Keratinocyte (primary cell): ENCODE data around the gene RFPL1. TPM values are rescaled to one million over a fixed set of nuclear protein-coding genes. Genes with fewer than 3 reads are reported as not detected.

Source experiments
- DNase-seq: peaks from one replicate; pipeline ENCODE4 v3.0.0-alpha.2; 2011; ENCODE audit warnings: low read depth, missing footprints, low spot score
- FAIRE-seq: peaks from 2 replicates; lab custom pipeline; 2011; peaks lifted over from hg19 to GRCh38; lab: Jason Lieb, UNC
- H2AFZ ChIP-seq: 2 replicates; pipeline ENCODE4 v1.6.0; 2012; ENCODE audit warnings: low read length, control low read depth, inconsistent platforms; ENCODE audit not compliant: control insufficient read depth
- H3K27ac ChIP-seq: 2 replicates; pipeline ENCODE4 v1.5.1; 2011; ENCODE audit warnings: low read length; ENCODE audit not compliant: control insufficient read depth, insufficient read depth
- H3K27me3 ChIP-seq: 3 replicates; pipeline ENCODE4 v1.6.0; 2011; ENCODE audit warnings: low read length; ENCODE audit not compliant: control insufficient read depth, insufficient read depth; ENCODE audit errors: extremely low read depth
- H3K36me3 ChIP-seq, 2 experiments: 2 replicates in 1 of 2; 3 replicates in 1 of 2; pipeline ENCODE4 v1.5.1; 2011; ENCODE audit warnings: low read length in 2 of 2, mild to moderate bottlenecking in 1 of 2; ENCODE audit not compliant: control insufficient read depth in 2 of 2, insufficient read depth in 2 of 2; ENCODE audit errors: extremely low read depth in 1 of 2
- H3K4me1 ChIP-seq: 3 replicates; pipeline ENCODE4 v1.5.1; 2011; ENCODE audit warnings: low read length; ENCODE audit not compliant: control insufficient read depth, insufficient read depth; ENCODE audit errors: extremely low read depth
- H3K4me2 ChIP-seq: 3 replicates; pipeline ENCODE4 v1.6.0; 2011; ENCODE audit warnings: low read depth, low read length; ENCODE audit not compliant: control insufficient read depth, insufficient read depth; ENCODE audit errors: extremely low read depth
- H3K4me3 ChIP-seq, 3 experiments: fragments of 200-600 bp in 1 of 3; sonication (generic) in 1 of 3; 2 replicates in 2 of 3; 3 replicates in 1 of 3; pipeline ENCODE4 v1.5.1; 2011 to 2016; ENCODE audit warnings: low read length in 3 of 3, mild to moderate bottlenecking in 3 of 3, control low read depth in 2 of 3, inconsistent platforms in 1 of 3, low read depth in 1 of 3, mixed read lengths in 1 of 3, mixed run types in 1 of 3, moderate library complexity in 1 of 3; ENCODE audit not compliant: control insufficient read depth in 2 of 3, insufficient read depth in 2 of 3; ENCODE audit errors: extremely low read depth in 1 of 3
- H3K79me2 ChIP-seq: 2 replicates; pipeline ENCODE4 v1.6.0; 2012; ENCODE audit warnings: low read length; ENCODE audit not compliant: control insufficient read depth, insufficient read depth
- H3K9ac ChIP-seq: 3 replicates; pipeline ENCODE4 v1.6.0; 2011; ENCODE audit warnings: low read length; ENCODE audit not compliant: control insufficient read depth, insufficient read depth; ENCODE audit errors: extremely low read depth
- H3K9me1 ChIP-seq: 3 replicates; pipeline ENCODE4 v1.6.0; 2011; ENCODE audit warnings: low read length; ENCODE audit not compliant: control insufficient read depth, insufficient read depth; ENCODE audit errors: extremely low read depth
- H3K9me3 ChIP-seq: 2 replicates; pipeline ENCODE4 v1.5.1; 2012; ENCODE audit warnings: low read depth, low read length; ENCODE audit not compliant: control insufficient read depth
- H4K20me1 ChIP-seq: 3 replicates; pipeline ENCODE4 v1.6.0; 2011; ENCODE audit warnings: low read length; ENCODE audit not compliant: control insufficient read depth, insufficient read depth; ENCODE audit errors: extremely low read depth
- EZH2 ChIP-seq: IDR thresholded peaks from one replicate; pipeline ENCODE4 v1.6.1; 2012; ENCODE audit warnings: inconsistent platforms, mild to moderate bottlenecking, low read length, moderate library complexity
- dilution Hi-C: fragments of 300-500 bp; cut with MboI; formaldehyde crosslinking; loops from one replicate; pipeline ENCODE4 v1.7.0; 2020; ENCODE audit warnings: low sequenced_read_pairs; ENCODE audit not compliant: extremely low pct_ligation_motif_present
- polyA plus RNA-seq, 5 experiments: library from polyadenylated mRNA; depleted of rRNA in 3 of 5; stranded (reverse) in 3 of 5; stranded (forward) in 1 of 5; unstranded in 1 of 5; fragments of >200 nt; gene quantifications; 1 replicate in 1 of 5; 2 replicates in 3 of 5; 3 replicates in 1 of 5; pipeline versions ENCODE4 v1.2.1 to v1.2.3, GENCODE V29; 2011 to 2012; ENCODE audit warnings: missing spikeins in 2 of 5, low read depth in 1 of 5, low replicate concordance in 1 of 5
- TF ChIP-seq, protein P1 (sequence below), 3 experiments: IDR thresholded peaks in 1 of 3; conservative IDR thresholded peaks in 1 of 3; optimal IDR thresholded peaks in 1 of 3; 2 replicates in 2 of 3; 3 replicates in 1 of 3; pipeline versions ENCODE3 to v1.5.1; 2011; ENCODE audit warnings: low read length in 3 of 3, mild to moderate bottlenecking in 3 of 3, moderate library complexity in 2 of 3, control low read depth in 1 of 3, inconsistent platforms in 1 of 3; ENCODE audit not compliant: insufficient read depth in 2 of 3; ENCODE audit errors: extremely low read depth in 1 of 3

Gene RFPL1
- polyA plus RNA-seq, 1 donor (not counting 4 experiments of a cell fraction or from before 2014, with no cell fraction given): not detected

DNA sequence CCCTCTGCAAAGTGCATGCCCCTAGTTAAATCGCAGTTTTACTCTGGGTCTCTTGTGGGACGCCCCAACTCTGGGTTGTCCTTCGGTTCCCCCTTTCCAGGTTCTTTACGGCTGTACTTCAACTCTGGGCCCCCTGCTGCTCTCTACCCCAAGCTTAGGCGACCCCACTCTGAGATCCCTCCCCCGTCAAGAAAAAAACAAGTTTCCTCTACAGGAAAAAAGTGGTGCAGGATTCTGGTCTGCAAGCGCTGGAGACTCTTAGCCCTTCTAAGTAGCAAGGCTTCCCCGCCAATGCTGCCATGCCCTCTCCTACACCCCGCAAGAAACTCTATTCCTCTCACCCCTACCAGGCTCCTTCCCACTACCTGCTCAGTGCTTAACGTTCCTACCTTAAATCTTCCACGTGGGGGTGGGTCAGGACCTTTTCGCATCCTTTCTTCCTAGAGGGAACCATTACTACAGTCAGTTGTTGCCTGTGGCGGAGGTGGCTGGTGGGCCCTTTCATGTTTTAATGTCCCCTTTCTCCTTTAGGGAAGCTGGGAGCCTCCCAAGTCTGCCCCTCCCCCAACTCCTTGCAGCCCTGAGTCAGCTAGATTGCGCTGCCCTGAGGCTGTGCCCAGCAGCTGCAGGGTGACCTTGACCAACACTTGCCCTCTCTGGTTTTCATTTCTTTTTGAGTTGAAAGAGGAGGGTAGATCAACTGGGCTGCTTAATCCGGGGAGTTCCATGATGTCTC is 43.0 kb downstream of the RFPL1 start:
- H3K79me2 ChIP-seq: no peaks in the 10 kb centered on the region
- no peak overlapping the region for H3K9ac ChIP-seq
- peaks cover 4% of the 10 kb centered on the region for H4K20me1 ChIP-seq
- no peak for DNase-seq
- no peak overlapping the region for H2AFZ ChIP-seq
- dilution Hi-C loops: no loop called here
- no peaks in the 10 kb centered on the region for H3K4me1 ChIP-seq
- no peak overlapping the region for H3K4me3 ChIP-seq
- H3K9me1 ChIP-seq: no peaks in the 10 kb centered on the region
- no peaks in the 10 kb centered on the region for H3K36me3 ChIP-seq
- TF ChIP-seq, protein P1, sequence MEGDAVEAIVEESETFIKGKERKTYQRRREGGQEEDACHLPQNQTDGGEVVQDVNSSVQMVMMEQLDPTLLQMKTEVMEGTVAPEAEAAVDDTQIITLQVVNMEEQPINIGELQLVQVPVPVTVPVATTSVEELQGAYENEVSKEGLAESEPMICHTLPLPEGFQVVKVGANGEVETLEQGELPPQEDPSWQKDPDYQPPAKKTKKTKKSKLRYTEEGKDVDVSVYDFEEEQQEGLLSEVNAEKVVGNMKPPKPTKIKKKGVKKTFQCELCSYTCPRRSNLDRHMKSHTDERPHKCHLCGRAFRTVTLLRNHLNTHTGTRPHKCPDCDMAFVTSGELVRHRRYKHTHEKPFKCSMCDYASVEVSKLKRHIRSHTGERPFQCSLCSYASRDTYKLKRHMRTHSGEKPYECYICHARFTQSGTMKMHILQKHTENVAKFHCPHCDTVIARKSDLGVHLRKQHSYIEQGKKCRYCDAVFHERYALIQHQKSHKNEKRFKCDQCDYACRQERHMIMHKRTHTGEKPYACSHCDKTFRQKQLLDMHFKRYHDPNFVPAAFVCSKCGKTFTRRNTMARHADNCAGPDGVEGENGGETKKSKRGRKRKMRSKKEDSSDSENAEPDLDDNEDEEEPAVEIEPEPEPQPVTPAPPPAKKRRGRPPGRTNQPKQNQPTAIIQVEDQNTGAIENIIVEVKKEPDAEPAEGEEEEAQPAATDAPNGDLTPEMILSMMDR (optimal IDR thresholded peaks at IDR 0.05 in 1 of 3, IDR thresholded peaks at IDR 0.05 in 1 of 3, conservative IDR thresholded peaks at IDR 0.05 in 1 of 3; ENCODE audit: extremely low read depth in 1 of 3, insufficient read depth in 2 of 3, low read length in 3 of 3): no peak
- no peak for TF ChIP-seq EZH2
- FAIRE-seq: no peak
- H3K4me2 ChIP-seq: no peak overlapping the region
- no peaks in the 10 kb centered on the region for H3K9me3 ChIP-seq
- H3K27ac ChIP-seq: no peak overlapping the region
- peaks cover 56% of the 10 kb centered on the region for H3K27me3 ChIP-seq

GRCh38 chr22:29482253-29482652 is 43.9 kb downstream of the RFPL1 start:
- dilution Hi-C loops: no loop called here
- no peaks in the 10 kb centered on the region for H3K9me3 ChIP-seq
- DNase-seq: no peak
- no peak for FAIRE-seq
- no peak overlapping the region for H2AFZ ChIP-seq
- H4K20me1 ChIP-seq: peaks cover 4% of the 10 kb centered on the region
- H3K36me3 ChIP-seq: no peaks in the 10 kb centered on the region
- no peaks in the 10 kb centered on the region for H3K4me1 ChIP-seq
- no peak overlapping the region for H3K4me3 ChIP-seq
- H3K79me2 ChIP-seq: no peaks in the 10 kb centered on the region
- H3K27me3 ChIP-seq: peaks cover 55% of the 10 kb centered on the region
- no peak overlapping the region for H3K27ac ChIP-seq
- H3K9me1 ChIP-seq: no peaks in the 10 kb centered on the region
- H3K4me2 ChIP-seq: no peak overlapping the region
- H3K9ac ChIP-seq: no peak overlapping the region
- TF ChIP-seq EZH2: no peak
- TF ChIP-seq, protein P1 (optimal IDR thresholded peaks at IDR 0.05 in 1 of 3, IDR thresholded peaks at IDR 0.05 in 1 of 3, conservative IDR thresholded peaks at IDR 0.05 in 1 of 3; ENCODE audit: extremely low read depth in 1 of 3, insufficient read depth in 2 of 3, low read length in 3 of 3): no peak
